HFF-Myc (cell line): ENCODE results near the gene TAF1.
"Not testable (repeated sequence)": the region's sequence is repeated elsewhere in the genome, so short reads cannot be mapped to it uniquely, and the experiment has no call there.

Experiments used
- DNase-seq: peaks from one replicate; pipeline ENCODE4 v3.0.0-alpha.2; 2011; ENCODE audit warnings: low read depth; ENCODE audit errors: extremely low read depth
- H3K4me3 ChIP-seq: replicated peaks from 2 replicates; pipeline ENCODE4 v1.5.1; 2011; ENCODE audit warnings: low read depth, mild to moderate bottlenecking, control low read depth, low read length
- TF ChIP-seq, protein P1 (sequence below): IDR thresholded peaks from 2 replicates; pipeline ENCODE4 v1.5.1; 2012; ENCODE audit warnings: mild to moderate bottlenecking, low read depth, low read length, control low read depth; ENCODE audit errors: missing control alignments

TAF1 gene

DNA sequence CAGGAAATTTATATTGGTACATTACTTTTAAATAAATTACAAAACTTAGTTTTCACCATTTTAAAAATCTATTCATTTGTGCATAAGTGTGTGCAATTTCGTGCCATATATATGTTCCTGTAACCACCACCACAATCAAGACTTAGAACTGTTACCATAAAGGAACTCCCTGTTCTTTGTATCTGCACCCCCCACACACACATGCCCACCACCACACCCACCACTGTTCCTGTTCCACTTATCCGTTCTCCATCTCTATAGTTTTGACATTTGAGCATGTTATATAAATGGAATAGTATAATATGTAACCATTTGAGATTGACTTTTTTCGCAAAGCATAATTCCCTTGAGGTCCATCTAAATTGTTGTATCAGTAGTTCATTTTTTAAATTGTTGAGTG lies 73.7 kb downstream of the TAF1 start:
- DNase-seq: no peak
- TF ChIP-seq, protein P1, sequence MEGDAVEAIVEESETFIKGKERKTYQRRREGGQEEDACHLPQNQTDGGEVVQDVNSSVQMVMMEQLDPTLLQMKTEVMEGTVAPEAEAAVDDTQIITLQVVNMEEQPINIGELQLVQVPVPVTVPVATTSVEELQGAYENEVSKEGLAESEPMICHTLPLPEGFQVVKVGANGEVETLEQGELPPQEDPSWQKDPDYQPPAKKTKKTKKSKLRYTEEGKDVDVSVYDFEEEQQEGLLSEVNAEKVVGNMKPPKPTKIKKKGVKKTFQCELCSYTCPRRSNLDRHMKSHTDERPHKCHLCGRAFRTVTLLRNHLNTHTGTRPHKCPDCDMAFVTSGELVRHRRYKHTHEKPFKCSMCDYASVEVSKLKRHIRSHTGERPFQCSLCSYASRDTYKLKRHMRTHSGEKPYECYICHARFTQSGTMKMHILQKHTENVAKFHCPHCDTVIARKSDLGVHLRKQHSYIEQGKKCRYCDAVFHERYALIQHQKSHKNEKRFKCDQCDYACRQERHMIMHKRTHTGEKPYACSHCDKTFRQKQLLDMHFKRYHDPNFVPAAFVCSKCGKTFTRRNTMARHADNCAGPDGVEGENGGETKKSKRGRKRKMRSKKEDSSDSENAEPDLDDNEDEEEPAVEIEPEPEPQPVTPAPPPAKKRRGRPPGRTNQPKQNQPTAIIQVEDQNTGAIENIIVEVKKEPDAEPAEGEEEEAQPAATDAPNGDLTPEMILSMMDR: no peak
- H3K4me3 ChIP-seq: no peak overlapping the region

DNA sequence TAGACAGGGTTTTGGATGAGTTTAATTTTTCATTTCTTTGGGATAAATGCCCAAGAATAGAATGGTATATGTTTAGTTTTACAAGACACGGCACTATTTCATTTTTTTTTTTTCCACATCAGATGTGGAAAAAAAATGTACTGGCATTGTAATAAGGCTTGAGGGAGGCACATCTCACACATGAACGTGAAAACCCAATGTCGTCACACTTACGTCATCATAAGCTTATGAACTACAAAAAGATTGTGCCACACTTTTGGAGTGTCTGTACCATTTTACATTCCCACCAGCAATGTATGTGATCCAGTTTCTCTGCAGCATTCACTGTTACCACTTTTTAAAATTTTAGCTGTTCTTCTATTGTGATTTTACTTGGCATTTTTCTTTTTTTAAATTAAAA lies 74.2 kb downstream of the TAF1 start:
- TF ChIP-seq, protein P1: no peak
- no peak overlapping the region for H3K4me3 ChIP-seq
- DNase-seq: no peak

DNA sequence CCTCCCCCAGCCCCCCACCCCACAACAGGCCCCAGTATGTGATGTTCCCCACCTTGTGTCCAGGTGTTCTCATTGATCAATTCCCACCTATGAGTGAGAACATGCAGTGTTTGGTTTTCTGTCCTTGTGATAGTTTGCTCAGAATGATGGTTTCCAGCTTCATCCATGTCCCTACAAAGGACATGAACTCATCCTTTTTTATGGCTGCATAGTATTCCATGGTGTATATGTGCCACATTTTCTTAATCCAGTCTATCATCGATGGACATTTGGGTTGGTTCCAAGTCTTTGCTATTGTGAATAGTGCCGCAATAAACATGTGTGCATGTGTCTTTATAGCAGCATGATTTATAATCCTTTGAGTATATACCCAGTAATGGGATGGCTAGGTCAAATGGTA lies 75.7 kb downstream of the TAF1 start:
- H3K4me3 ChIP-seq, DNase-seq: not testable (repeated sequence)

DNA sequence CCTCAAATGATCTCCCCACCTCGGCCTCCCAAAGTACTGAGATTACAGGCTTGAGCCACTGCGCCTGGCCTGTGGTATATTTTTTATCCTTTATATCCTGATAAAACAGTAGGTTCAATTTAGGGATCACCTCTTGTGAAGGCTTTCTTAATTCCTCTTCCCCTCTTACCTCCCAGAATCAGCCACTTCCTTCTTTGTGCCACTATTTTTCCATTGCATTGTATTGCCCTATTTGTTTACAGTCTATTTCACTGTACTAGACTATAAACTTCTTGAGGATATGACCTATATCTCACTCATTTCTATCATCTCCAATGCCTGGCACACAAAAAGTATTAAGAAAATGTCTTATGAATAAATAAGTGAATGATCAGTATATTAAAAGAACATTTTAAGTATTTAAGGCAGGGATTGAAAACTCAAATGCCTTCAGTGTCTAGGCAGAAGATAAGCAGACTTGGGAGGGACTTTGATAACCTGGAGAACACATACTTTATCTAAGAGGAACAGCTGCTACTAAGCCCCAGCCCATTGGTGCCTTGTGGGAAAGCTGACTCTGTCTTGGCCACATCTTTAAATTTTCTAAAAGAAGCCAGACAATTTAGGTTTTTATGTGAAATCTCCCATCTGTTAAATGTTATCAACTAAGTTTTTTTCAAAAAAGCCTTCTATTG lies 84.4 kb downstream of the TAF1 start:
- no peak overlapping the region for H3K4me3 ChIP-seq
- no peak for DNase-seq
- TF ChIP-seq, protein P1: no peak

DNA sequence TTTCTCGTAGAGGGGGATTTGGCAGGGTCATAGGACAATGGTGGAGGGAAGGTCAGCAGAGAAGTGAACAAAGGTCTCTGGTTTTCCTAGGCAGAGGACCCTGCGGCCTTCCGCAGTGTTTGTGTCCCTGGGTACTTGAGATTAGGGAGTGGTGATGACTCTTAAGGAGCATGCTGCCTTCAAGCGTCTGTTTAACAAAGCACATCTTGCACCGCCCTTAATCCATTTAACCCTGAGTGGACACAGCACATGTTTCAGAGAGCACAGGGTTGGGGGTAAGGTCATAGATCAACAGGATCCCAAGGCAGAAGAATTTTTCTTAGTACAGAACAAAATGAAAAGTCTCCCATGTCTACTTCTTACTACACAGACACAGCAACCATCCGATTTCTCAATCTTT lies 85.4 kb downstream of the TAF1 start:
- not testable (repeated sequence) for H3K4me3 ChIP-seq, DNase-seq

DNA sequence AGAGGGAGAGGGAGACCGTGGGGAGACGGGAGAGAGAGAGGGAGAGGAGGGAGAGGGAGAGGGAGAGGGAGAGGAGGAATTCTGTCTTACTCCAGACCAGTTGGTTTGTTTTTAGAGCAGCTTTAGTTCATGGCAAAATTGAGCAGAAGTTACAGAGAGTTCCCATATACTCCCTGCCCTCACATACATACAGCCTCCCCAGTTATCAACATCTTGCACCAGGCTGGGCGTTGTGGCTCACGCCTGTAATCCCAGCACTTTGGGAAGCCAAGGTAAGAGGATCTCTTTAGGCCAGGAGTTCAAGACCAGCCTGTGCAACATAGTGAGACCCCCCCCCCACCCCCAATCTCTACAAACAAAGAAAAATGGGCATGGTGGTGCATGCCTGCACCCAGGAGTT lies 86.9 kb downstream of the TAF1 start:
- TF ChIP-seq, protein P1: no peak
- no peak for DNase-seq

DNA sequence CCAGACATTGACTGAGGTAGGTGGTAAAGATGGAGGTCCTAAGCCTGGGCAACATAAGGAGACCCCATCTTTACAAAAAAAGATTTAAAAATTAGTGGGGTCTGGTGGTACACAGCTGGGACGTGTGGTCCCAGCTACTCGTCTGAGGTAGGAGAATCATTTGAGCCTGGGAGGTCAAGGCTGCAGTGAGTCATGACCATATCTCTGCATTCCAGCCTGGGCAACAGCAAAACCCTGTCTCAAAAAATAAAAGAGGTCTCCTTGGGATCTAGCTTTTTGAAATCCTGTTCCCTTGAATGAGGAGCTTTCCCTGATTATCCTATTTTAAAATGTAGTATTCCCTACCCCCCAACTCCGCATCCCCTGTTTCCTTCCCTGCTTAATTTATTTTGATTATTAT lies 88.1 kb downstream of the TAF1 start:
- no peak overlapping the region for H3K4me3 ChIP-seq
- TF ChIP-seq, protein P1: no peak
- no peak for DNase-seq

More for the DNA sequence above, 86.9 kb downstream of the TAF1 start:
- H3K4me3 ChIP-seq: no peak overlapping the region

DNA sequence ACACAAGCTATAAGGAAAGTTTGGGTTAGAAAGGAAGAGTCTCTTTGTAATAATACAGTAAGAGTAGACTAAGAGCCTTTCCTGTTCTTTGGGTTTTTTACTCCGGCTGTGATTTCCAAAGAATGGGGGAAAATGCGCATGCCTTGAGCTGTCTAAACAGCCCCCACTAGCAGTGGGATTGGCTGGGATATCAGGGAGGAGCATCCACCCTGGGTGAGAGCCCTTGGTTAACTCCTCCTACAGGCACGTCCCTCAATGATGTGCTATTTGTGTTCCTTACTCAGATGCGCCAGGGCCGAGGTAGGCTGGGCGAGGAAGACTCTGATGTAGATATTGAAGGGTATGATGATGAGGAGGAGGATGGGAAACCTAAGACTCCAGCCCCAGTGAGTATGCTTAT lies 92.7 kb downstream of the TAF1 start:
- TF ChIP-seq, protein P1: no peak
- H3K4me3 ChIP-seq: no peak overlapping the region
- DNase-seq: no peak
